HL-60/S4 treated with retinoic acid at 250 ng/mL for 4 days and 3 days (cell line): ENCODE results near the gene TLE2.

Source experiments
- in situ Hi-C: fragments of 300-500 bp; cut with MboI; formaldehyde crosslinking; loops from 2 replicates; pipeline ENCODE4 v1.7.0; 2022; ENCODE audit warnings: low sequenced_read_pairs

Gene TLE2

DNA sequence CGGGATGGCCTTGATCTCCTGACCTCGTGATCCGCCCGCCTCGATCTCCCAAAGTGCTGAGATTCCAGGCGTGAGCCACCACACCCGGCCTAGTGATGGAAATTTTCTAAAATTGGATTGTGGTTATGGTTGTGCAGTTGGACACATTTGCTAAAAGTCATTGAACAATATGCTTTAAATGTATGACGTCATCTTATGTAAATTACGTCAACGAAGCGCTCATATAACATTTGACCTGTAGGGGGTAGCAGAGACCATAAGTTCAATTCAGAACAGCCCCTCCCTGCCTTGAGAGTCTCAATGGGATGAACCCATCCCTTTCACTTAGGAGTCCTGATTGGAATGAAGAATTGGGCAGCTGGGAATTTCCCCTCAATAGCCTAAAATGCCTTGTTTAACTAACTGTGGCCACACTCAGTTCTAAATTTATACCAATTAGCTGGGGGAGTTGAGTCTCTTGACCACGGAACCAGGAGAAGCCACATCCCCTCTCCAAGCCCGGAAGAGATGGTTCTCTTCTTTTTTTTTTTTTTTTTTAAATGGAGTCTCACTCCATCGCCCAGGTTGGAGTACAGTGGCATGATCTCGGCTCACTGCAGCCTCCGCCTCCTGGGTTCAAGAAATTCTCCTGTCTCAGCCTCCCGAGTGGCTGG is 66.9 kb downstream of the TLE2 start:
- in situ Hi-C loops: loop anchor here (25.0 kb wide), 1 partner anchor 150 kb away; no protein-coding TSS in a partner anchor

DNA sequence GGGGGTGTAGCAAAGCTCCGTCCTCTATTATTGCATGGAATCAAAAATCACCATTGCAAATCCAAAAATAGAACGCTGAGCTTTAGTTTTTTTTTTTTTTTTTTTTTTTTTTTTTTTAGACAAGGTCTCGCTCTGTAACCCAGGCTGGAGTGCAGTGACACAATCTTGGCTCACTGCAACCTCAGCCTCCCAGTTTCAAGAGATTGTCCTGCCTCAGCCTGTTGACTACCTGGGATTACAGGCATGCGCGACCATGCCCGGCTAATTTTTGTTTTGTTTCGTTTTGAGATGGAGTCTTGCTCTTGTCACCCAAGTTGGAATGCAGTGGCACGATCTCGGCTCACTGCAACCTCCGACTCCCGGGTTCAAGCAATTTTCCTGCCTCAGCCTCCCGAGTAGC is 69.0 kb downstream of the TLE2 start:
- in situ Hi-C loops: loop anchor here (25.0 kb wide), 1 partner anchor 152 kb away; no protein-coding TSS in a partner anchor

DNA sequence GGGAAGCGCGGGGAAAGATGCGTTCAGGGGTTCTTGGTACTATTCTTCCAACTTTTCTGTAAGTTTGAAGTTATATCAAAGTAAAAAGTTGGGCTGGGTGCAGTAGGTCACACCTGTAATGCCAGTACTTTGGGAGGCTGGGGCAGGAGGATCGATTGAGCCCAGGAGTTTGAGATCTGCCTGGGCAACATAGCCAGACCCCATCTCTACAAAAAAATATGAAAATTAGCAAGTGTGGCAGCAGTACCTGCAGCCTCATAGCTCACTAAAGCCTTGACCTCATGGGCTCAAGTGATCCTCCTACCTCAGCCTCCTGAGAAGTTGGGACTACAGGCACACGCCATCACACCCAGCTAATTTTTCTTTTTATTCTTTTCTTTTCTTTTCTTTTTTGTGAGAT is 71.9 kb downstream of the TLE2 start:
- in situ Hi-C loops: loop anchor here (25.0 kb wide), 1 partner anchor 155 kb away; no protein-coding TSS in a partner anchor

DNA sequence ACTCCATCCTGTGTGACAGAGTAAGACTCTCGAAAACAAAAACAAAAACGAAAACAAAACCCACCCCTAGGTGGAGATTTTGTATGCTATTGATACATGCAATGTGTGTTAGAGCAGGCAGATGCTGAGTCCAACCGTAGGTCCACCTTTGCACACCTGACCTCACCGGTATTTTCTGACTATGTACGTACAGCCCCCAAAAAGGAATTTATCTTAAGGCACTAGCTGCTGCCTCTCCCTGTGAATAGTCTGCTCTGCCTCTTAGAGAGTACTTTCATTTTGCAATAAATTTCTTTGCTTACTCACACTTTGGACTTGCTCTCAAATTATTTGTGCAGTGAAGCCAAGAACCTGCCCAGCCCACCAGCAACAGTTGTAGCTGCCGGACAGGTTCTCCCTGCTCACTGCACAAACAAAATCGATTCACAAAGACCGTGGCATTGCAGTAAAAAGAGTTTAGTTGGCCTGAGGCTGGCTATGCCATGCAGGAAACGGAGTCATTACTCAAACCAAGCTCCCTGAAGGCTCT is 76.1 kb downstream of the TLE2 start:
- in situ Hi-C loops: loop anchor here (25.0 kb wide), 1 partner anchor 159 kb away; no protein-coding TSS in a partner anchor

DNA sequence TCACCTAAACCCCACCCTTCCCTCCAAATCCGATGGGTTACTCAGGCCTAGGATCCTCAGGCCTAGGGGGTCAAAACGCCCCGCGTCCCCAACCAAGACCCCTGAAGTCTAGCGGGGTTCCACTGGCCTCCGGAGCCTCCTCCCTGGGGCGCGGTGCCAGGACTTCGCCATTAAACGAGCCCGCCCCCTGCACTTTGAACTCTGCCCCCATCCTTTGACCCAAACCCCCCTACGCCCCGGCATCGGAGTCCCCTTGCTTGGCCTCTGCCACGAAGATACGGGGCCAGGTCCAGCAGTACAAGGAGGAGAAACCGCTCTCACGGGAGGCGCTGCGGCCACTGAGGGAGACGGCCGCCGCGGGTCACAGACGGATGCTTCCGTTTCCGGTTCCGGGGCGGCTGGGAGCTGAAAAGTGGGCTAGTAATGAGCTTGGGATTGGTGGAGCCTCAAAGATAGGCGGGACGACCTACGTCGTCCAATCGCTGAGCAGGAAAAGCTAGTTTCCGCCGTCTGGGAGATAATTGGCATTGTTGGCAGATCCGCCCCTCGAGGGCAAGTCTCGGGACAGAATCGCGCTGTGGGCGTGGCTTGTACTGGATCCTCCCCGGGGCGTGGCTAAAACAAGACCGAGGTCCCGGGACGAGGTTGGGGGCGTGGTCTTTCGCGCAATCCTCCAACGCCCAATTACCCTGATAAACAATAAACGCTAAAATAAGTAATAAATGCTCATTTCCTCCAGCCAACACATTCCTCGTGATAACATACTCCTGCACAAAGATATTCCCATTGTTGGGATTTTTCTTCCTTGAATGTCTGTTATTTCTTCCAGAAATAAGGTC is 78.6 kb downstream of the TLE2 start:
- in situ Hi-C loops: loop anchor here (25.0 kb wide), 1 partner anchor 162 kb away; no protein-coding TSS in a partner anchor

DNA sequence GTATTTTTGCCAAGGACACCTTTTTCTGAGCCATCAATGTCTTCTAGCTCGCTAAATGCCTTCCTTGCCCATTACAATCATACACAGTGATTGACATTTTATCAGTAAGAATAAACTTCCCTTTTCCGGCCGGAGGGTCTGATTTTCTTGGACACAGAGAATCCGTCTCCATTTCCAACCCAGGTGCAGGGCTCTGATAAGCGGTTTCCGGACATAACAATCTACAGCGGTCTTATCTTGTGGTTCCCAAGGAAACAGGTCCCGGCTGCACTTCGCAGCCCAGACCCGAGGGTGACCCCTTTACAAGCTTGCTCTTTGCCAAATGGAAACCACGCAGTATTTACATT is 79.2 kb downstream of the TLE2 start:
- in situ Hi-C loops: loop anchor here (25.0 kb wide), 1 partner anchor 162 kb away; no protein-coding TSS in a partner anchor
